Pancreas (tissue), 10 donors: ENCODE results near the gene SLC29A2. TPM values are rescaled to one million over a fixed set of nuclear protein-coding genes. Genes with fewer than 3 reads are reported as not detected.

Experiments
- ATAC-seq, 4 donors: fragments of 200-7000 bp; cut with Tn5 transposase; one replicate each; pipeline versions ENCODE4 v1.8.0 to v1.9.1; 2020; ENCODE audit warnings: mild to moderate bottlenecking in 4 of 4, moderate library complexity in 4 of 4
- DNase-seq, 6 donors: peaks; one replicate each; pipeline ENCODE4 v3.0.0-alpha.2; 2020
- FAIRE-seq: peaks from 2 replicates; lab custom pipeline; 2012; peaks lifted over from hg19 to GRCh38; lab: Jason Lieb, UNC
- H3K27ac ChIP-seq, 4 donors: fragments of 200-600 bp; sonication (generic); 1 replicate in 3 of 4; 2 replicates in 1 of 4; pipeline versions ENCODE4 v1.5.0 to v1.8.0; 2020
- H3K27me3 ChIP-seq, 4 donors: fragments of 200-600 bp; one replicate each; pipeline ENCODE4 v1.8.0; 2021
- H3K36me3 ChIP-seq, 3 donors: fragments of 200-600 bp; sonication (generic) in 1 of 3; one replicate each; pipeline versions ENCODE4 v1.5.0 to v1.8.0; 2020 to 2021
- H3K4me1 ChIP-seq, 3 donors: fragments of 200-600 bp; one replicate each; pipeline ENCODE4 v1.8.0; 2021
- H3K4me3 ChIP-seq, 4 donors: fragments of 200-600 bp; sonication (generic) in 2 of 4; one replicate each; pipeline versions ENCODE4 v1.5.0 to v1.8.0; 2020 to 2021
- H3K9me3 ChIP-seq, 4 donors: fragments of 200-600 bp; one replicate each; pipeline ENCODE4 v1.8.0; 2021
- CTCF ChIP-seq, 4 donors: fragments of 200-600 bp; sonication (generic) in 3 of 4; IDR thresholded peaks; one replicate each; pipeline versions ENCODE4 v1.5.0 to v1.8.0; 2021; ENCODE audit warnings: antibody characterized with exemption in 4 of 4
- WGBS, 2 donors: extraction: QIAGEN DNeasy Blood & Tissue Kit; methylation state at CpG; one replicate each; pipeline ENCODE4 v1.1.7; 2013; 5-methylcytosine and 5-hydroxymethylcytosine counted together
- intact Hi-C, 3 donors: fragments of 100-400 bp; cut with DNase I; formaldehyde crosslinking; loops; one replicate each; pipeline versions ENCODE4 v1.11.1 to v1.14.2; 2022
- polyA plus RNA-seq, 2 donors: library from polyadenylated mRNA; stranded (reverse); fragments of 200-250 nt; gene quantifications; one replicate each; pipeline ENCODE4 v1.2.3, GENCODE V29; 2013
- total RNA-seq, 6 donors: library from RNA; stranded (reverse); fragmentation: NEBNext Ultra II Directional in 4 of 6; extraction: Animal tissue kit (Norgen Biotek cat#: 25700) in 4 of 6; gene quantifications; one replicate each; pipeline versions ENCODE4 v1.2.1 to v1.2.4, GENCODE V29; 2021 to 2023
- donor health status: healthy with polysubstance abuse.
- donor health status: DM: no; HTN: no; CAD: no; lungs with moderate emphysema.
- donor health status: DM: no; HTN: no; CAD: no.
- donor health status: control.
- donor health status: control.
- donor health status: Bipolar disorder and iron deficiency.
- donor health status: DM: yes; HTN: yes; CAD: no.
- donor health status: DM: no; HTN: no; CAD: no.
- donor health status: DM: no; HTN: no; CAD: no.
- donor health status: DM: yes; HTN: yes; CAD: no.

SLC29A2 gene
- total and polyA plus RNA-seq, 8 donors = 2.9 to 21.7 (median 4.8) TPM

GRCh38 chr11:66329165-66329673 lies 42.3 kb downstream of the SLC29A2 start:
- ATAC-seq = no peak

DNA sequence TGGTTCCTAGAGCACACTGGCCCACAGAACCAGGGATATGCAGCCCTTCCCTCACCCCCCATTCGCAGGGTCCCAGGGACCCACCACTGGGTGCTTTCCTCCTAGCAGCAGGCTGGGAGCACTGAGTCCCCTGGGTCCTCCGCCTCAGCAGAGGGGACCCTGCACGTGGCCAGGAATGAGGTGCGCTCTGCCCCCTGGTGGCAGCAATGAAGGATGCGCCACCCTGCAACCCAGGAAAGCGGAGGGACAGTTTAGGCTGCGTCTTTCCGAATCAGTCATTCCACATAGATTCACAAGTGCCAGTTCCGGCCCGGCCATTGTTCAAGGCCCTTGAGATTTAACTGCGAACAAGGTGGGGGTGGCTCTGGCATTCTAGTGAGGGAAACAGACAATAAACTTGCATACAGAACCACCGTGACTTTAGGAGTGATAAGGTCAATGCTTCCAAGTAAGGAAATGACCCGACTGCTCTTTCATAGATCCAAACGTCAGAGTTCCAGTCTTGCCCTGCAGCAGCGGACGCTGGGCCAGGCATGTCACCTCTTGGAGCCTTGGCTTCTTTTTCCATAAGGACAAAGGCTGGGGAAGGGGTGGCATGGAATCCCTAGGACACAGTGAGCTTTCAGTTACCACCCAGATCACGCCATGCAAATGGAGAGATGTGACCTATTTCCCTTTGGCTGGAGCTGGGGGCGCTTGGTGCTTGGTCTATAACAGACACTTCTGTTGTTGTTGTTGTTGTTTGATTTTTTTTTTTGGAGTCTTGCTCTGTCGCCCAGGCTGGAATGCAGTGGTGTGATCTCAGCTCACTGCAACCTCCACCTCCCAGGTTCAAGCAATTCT lies 43.0 kb downstream of the SLC29A2 start:
- H3K27ac ChIP-seq = no peak overlapping the region
- intact Hi-C loops = no loop called here
- WGBS, 2 donors = 9 to 12% methylated on average over 19 of the region's 19 CpGs

More at GRCh38 chr11:66329165-66329673, 42.3 kb downstream of the SLC29A2 start:
- H3K4me3 ChIP-seq = no peak overlapping the region
- H3K27me3 ChIP-seq = no peaks in the 10 kb centered on the region
- no peak for FAIRE-seq
- intact Hi-C loops = no loop called here
- H3K36me3 ChIP-seq = no peaks in the 10 kb centered on the region
- no peak overlapping the region for H3K27ac ChIP-seq
- no peaks in the 10 kb centered on the region for H3K4me1 ChIP-seq
- TF ChIP-seq CTCF (IDR thresholded peaks at IDR 0.05) = no peak
- 75 to 85% methylated on average over 3 of the region's 3 CpGs for WGBS, 2 donors
- peak in 1 of 6 donors; percentile 1 for DNase-seq
- no peaks in the 10 kb centered on the region for H3K9me3 ChIP-seq

GRCh38 chr11:66328031-66328301 lies 43.6 kb downstream of the SLC29A2 start:
- no peak overlapping the region for H3K4me3 ChIP-seq
- TF ChIP-seq CTCF (IDR thresholded peaks at IDR 0.05) = no peak
- H3K27ac ChIP-seq = no peak overlapping the region
- WGBS, 2 donors = 57 to 73% methylated on average over 3 of the region's 3 CpGs
- H3K9me3 ChIP-seq = no peaks in the 10 kb centered on the region
- no peaks in the 10 kb centered on the region for H3K27me3 ChIP-seq
- intact Hi-C loops = no loop called here
- no peaks in the 10 kb centered on the region for H3K36me3 ChIP-seq
- ATAC-seq = peak in 1 of 4 donors; percentile 8
- peak in 1 of 6 donors; percentile 26 for DNase-seq
- no peak for FAIRE-seq
- H3K4me1 ChIP-seq = no peaks in the 10 kb centered on the region

More for the DNA sequence above, 43.0 kb downstream of the SLC29A2 start:
- no peak for FAIRE-seq
- Histone ChIP-seq H3K9me3 (no peaks in the 10 kb centered on the region), H3K4me3 (no peak overlapping the region), H3K36me3 (no peaks in the 10 kb centered on the region), H3K27me3 (no peaks in the 10 kb centered on the region), H3K4me1 (no peaks in the 10 kb centered on the region)
- ATAC-seq = peak; percentile 86 to 95 (median 92)
- peak; percentile 87 to 97 (median 92) for TF ChIP-seq CTCF (IDR thresholded peaks at IDR 0.05)
- peak in 5 of 6 donors; percentile 60 to 87 (median 83) for DNase-seq

DNA sequence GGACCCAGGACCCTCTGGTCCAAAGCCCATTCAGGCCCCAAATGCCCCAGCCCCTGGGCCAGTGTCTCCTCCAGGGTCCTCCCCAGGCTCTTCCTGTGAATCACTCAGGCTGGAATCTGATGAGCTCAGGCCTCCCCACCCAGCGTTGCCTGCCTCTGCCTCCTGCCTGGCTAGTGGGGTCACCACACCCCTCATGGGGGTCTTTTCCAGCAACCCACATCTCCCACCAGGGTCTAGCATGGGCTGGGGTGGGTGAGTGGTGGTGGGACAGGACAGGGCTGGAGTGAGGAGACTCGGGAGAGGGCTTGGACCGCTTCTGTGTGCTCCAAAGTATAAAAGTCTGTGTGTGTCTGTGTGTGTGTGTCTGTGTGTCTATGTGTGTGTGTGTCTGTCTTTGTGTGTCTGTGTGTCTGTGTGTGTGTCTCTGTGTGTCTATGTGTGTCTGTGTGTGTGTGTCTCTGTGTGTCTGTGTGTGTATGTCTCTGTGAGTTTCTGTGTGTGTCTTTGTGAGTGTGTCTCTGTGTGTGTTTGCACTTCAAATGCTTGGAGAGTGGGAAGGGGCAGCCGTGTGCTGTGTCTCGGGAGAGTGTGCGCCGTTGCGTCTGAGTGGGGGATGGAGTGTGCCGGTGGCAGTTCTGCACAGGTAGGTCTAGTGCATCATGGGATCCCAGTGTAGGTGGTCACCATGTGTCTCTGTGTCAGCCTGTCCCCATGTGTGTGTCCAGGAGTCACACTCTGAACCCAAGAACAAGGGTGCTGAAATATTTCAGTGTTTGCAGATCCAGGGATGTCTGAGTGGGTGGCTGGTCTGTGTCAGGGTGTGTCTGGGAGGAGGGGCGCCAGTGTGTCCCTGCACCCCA lies 44.2 kb downstream of the SLC29A2 start:
- FAIRE-seq = no peak
- Histone ChIP-seq H3K4me1 (no peaks in the 10 kb centered on the region), H3K4me3 (no peak overlapping the region), H3K27ac (peak overlapping the region in 1 of 4 donors; percentile 12), H3K27me3 (no peaks in the 10 kb centered on the region), H3K9me3 (no peaks in the 10 kb centered on the region), H3K36me3 (no peaks in the 10 kb centered on the region)
- peak in 2 of 4 donors; percentile 13 to 22 for ATAC-seq
- intact Hi-C loops = no loop called here
- DNase-seq = peak in 1 of 6 donors; percentile 47
- TF ChIP-seq CTCF (IDR thresholded peaks at IDR 0.05) = no peak
- WGBS, 2 donors = 77 to 82% methylated on average over 10 of the region's 10 CpGs
